ENCODE results near the gene KDM2B. TPM values are rescaled to one million over a fixed set of nuclear protein-coding genes. Genes with fewer than 3 reads are reported as not detected.

Gene KDM2B
- total RNA-seq, 2 experiments from 2014 or later, result 41.9 to 44.8 TPM

- no peak overlapping the region for H3K27ac Mint-ChIP-seq
- intact Hi-C loops (cut with micrococcal nuclease), result no loop called here
- H3K4me3 Mint-ChIP-seq, result no peak overlapping the region
- no peak for DNase-seq
- peaks cover 9% of the 10 kb centered on the region for H3K36me3 Mint-ChIP-seq
- CTCF ChIA-PET, result no interaction called here
- no peaks in the 10 kb centered on the region for H3K9me3 Mint-ChIP-seq
- POLR2A ChIA-PET, result no interaction called here
- no peaks in the 10 kb centered on the region for H3K27me3 Mint-ChIP-seq
- no peaks in the 10 kb centered on the region for H3K4me1 Mint-ChIP-seq (ENCODE audit: low read depth)
Observed at GRCh38 chr12:121507984-121508383, 72.8 kb downstream of the KDM2B start.

DNA sequence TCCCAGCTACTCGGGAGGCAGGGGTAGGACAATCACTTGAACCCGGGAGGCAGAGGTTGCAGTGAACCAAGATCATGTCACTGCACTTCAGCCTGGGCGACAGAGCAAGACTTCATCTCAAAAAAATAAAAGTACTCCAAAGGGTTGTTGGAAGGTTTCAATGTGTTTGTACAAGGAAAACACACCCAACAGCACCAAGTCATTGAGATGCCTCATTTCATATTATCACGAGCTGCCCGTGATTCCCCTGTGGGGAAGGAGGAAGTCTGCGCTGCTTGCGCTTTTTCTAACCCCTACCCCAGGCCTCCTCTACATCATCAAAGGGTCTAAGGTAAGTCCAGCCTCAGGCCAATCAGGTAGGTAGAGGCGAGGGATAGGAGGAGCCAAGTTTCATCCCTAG, 73.6 kb downstream of the KDM2B start:
- peaks cover 9% of the 10 kb centered on the region for H3K36me3 Mint-ChIP-seq
- H3K9me3 Mint-ChIP-seq, result no peaks in the 10 kb centered on the region
- H3K4me1 Mint-ChIP-seq (ENCODE audit: low read depth), result no peaks in the 10 kb centered on the region
- H3K4me3 Mint-ChIP-seq, result no peak overlapping the region
- ChIA-PET POLR2A (interaction anchor here (0.7 kb wide), 1 partner anchor 87 kb away, joined by 5 read pairs; no protein-coding TSS in a partner anchor), CTCF (interaction anchor here (1.0 kb wide), 1 partner anchor 13 kb away, joined by 5 read pairs; no protein-coding TSS in a partner anchor)
- H3K27ac Mint-ChIP-seq, result no peak overlapping the region
- DNase-seq, result no peak
- intact Hi-C loops (cut with micrococcal nuclease), result no loop called here
- no peaks in the 10 kb centered on the region for H3K27me3 Mint-ChIP-seq

DNA sequence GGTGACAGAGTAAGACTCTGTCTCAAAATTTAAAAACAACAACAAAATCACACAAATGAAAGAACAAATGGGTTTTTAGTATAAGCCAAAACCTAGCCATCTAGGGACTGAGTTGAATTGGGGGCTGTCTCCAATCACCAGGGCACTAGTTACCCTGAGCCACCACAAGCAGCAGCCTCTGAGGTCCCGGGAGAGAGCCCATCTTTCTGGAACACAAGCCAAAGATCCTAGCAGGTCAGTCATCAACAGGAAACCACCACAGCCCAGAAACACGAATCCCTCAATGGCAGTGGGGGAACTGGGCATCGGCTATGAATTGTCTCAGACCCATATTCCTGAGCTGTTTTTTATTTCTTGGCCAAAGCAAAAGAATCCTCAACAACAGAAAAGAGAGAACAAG, 75.3 kb downstream of the KDM2B start:
- intact Hi-C loops (cut with micrococcal nuclease), result no loop called here
- CTCF ChIA-PET, result interaction anchor here (0.6 kb wide), 1 partner anchor 10 kb away, joined by 6 read pairs; no protein-coding TSS in a partner anchor
- peaks cover 9% of the 10 kb centered on the region for H3K36me3 Mint-ChIP-seq
- POLR2A ChIA-PET, result interaction anchor here (0.6 kb wide), 1 partner anchor 263 kb away, joined by 4 read pairs; no protein-coding TSS in a partner anchor
- H3K27me3 Mint-ChIP-seq, result no peaks in the 10 kb centered on the region
- DNase-seq, result no peak
- no peak overlapping the region for H3K27ac Mint-ChIP-seq
- no peaks in the 10 kb centered on the region for H3K4me1 Mint-ChIP-seq (ENCODE audit: low read depth)
- H3K9me3 Mint-ChIP-seq, result no peaks in the 10 kb centered on the region
- H3K4me3 Mint-ChIP-seq, result no peak overlapping the region

GRCh38 chr12:121504505-121504904, 76.3 kb downstream of the KDM2B start:
- Mint-ChIP-seq H3K4me3 (no peak overlapping the region), H3K36me3 (peaks cover 5% of the 10 kb centered on the region), H3K27me3 (no peaks in the 10 kb centered on the region), H3K27ac (no peak overlapping the region), H3K9me3 (no peaks in the 10 kb centered on the region), H3K4me1 (ENCODE audit: low read depth) (peaks cover 4% of the 10 kb centered on the region)
- no peak for DNase-seq
- intact Hi-C loops (cut with micrococcal nuclease), result loop anchor here (5.0 kb wide), 1 partner anchor 33 kb away; no protein-coding TSS in a partner anchor
- ChIA-PET CTCF (interaction anchor here (0.8 to 2.0 kb wide), 2 partner anchors 10 to 25 kb away, joined by 3 to 5 read pairs; no protein-coding TSS in a partner anchor), POLR2A (interaction anchor here (0.7 kb wide), 1 partner anchor 25 kb away, joined by 5 read pairs; no protein-coding TSS in a partner anchor)

DNA sequence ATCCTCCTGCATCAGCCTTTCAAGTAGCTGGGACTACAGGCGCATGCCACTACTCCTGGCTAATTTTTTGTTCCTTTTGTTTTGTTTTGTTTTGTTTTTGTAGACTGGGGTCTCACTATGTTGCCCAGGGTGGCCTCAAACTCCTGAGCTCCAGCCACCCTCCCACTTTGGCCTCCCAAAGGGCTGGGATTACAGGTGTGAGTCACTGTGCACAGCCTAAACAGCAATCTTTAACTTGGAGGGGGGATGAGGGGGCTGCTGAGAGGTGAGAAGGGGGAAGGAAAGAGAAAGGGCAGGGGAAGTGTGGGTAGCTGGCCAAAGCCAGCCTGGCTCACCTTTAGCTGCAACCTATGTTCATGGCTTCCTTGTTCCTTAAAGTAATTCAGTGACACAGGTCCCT, 77.4 kb downstream of the KDM2B start:
- H3K36me3 Mint-ChIP-seq, result peaks cover 4% of the 10 kb centered on the region
- POLR2A ChIA-PET, result no interaction called here
- H3K27ac Mint-ChIP-seq, result no peak overlapping the region
- H3K4me3 Mint-ChIP-seq, result no peak overlapping the region
- intact Hi-C loops (cut with micrococcal nuclease), result loop anchor here (5.0 kb wide), 1 partner anchor 34 kb away; no protein-coding TSS in a partner anchor
- CTCF ChIA-PET, result interaction anchor here (1.0 to 5.5 kb wide), 4 partner anchors 24 to 167 kb away, joined by 3 to 38 read pairs (median 4); partner anchors contain the start of gene MORN3
- no peak for DNase-seq
- peaks cover 4% of the 10 kb centered on the region for H3K4me1 Mint-ChIP-seq (ENCODE audit: low read depth)
- H3K27me3 Mint-ChIP-seq, result no peaks in the 10 kb centered on the region
- no peaks in the 10 kb centered on the region for H3K9me3 Mint-ChIP-seq

- CTCF ChIA-PET, result interaction anchor here (0.9 to 5.5 kb wide), 6 partner anchors 9 to 292 kb away, joined by 3 to 38 read pairs (median 4); partner anchors contain the start of gene MORN3
- POLR2A ChIA-PET, result no interaction called here
- peaks cover 5% of the 10 kb centered on the region for H3K4me1 Mint-ChIP-seq (ENCODE audit: low read depth)
- DNase-seq, result no peak
- peaks cover 1% of the 10 kb centered on the region for H3K36me3 Mint-ChIP-seq
- H3K27ac Mint-ChIP-seq, result no peak overlapping the region
- intact Hi-C loops (cut with micrococcal nuclease), result loop anchor here (2.0 to 5.0 kb wide), 2 partner anchors 35 to 179 kb away; no protein-coding TSS in a partner anchor
- no peak overlapping the region for H3K4me3 Mint-ChIP-seq
- H3K9me3 Mint-ChIP-seq, result no peaks in the 10 kb centered on the region
- no peaks in the 10 kb centered on the region for H3K27me3 Mint-ChIP-seq
Observed at GRCh38 chr12:121501946-121502345, 78.9 kb downstream of the KDM2B start.

GRCh38 chr12:121499929-121500793, 80.7 kb downstream of the KDM2B start:
- peak; percentile 79 for DNase-seq
- intact Hi-C loops (cut with micrococcal nuclease), result loop anchor here (1.0 to 5.0 kb wide), 3 partner anchors 37 to 181 kb away; no protein-coding TSS in a partner anchor
- Mint-ChIP-seq H3K27ac (no peak overlapping the region), H3K4me3 (no peak overlapping the region), H3K27me3 (no peaks in the 10 kb centered on the region), H3K9me3 (no peaks in the 10 kb centered on the region), H3K36me3 (peaks cover 2% of the 10 kb centered on the region), H3K4me1 (ENCODE audit: low read depth) (peaks cover 7% of the 10 kb centered on the region)
- ChIA-PET CTCF (interaction anchor here (0.6 to 5.5 kb wide), 26 partner anchors 8 to 193 kb away, joined by 3 to 38 read pairs (median 4); partner anchors contain the start of genes MORN3 and ORAI1), POLR2A (interaction anchor here (0.6 kb wide), 1 partner anchor 183 kb away, joined by 3 read pairs; no protein-coding TSS in a partner anchor)

DNA sequence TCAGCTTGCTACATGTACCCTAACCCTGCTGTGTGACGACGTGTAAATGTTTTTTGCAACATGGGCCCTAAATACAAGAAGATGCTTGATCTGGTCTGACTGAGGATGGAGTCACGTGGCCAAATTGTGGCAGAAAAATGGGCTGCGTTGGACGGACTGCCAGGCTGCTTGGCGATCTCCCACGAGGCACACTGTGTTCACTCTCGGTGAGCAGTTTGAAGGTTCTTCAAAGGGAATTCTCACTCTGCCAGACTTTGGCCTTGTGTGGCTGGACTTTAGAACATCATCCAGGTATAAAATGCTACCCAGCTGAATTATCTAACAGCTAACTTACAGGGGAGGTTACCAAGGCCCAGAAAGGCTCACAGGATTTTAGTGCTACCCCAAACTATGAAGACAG, 85.1 kb downstream of the KDM2B start:
- H3K4me1 Mint-ChIP-seq (ENCODE audit: low read depth), result peaks cover 7% of the 10 kb centered on the region
- ChIA-PET POLR2A (no interaction called here), CTCF (interaction anchor here (0.6 to 4.6 kb wide), 12 partner anchors 10 to 198 kb away, joined by 3 to 25 read pairs (median 4); partner anchors contain the start of gene MORN3)
- H3K27ac Mint-ChIP-seq, result no peak overlapping the region
- H3K9me3 Mint-ChIP-seq, result no peaks in the 10 kb centered on the region
- H3K4me3 Mint-ChIP-seq, result no peak overlapping the region
- intact Hi-C loops (cut with micrococcal nuclease), result no loop called here
- peaks cover 7% of the 10 kb centered on the region for H3K36me3 Mint-ChIP-seq
- DNase-seq, result no peak
- H3K27me3 Mint-ChIP-seq, result no peaks in the 10 kb centered on the region

GRCh38 chr12:121494093-121494787, 86.6 kb downstream of the KDM2B start:
- H3K36me3 Mint-ChIP-seq, result peaks cover 7% of the 10 kb centered on the region
- no peak overlapping the region for H3K4me3 Mint-ChIP-seq
- ChIA-PET CTCF (interaction anchor here (0.7 to 4.6 kb wide), 29 partner anchors 10 to 221 kb away, joined by 3 to 25 read pairs (median 4); partner anchors contain the start of genes MORN3, ORAI1 and TMEM120B), POLR2A (interaction anchor here (1.2 kb wide), 1 partner anchor 133 kb away, joined by 3 read pairs; no protein-coding TSS in a partner anchor)
- no peaks in the 10 kb centered on the region for H3K9me3 Mint-ChIP-seq
- H3K4me1 Mint-ChIP-seq (ENCODE audit: low read depth), result peaks cover 3% of the 10 kb centered on the region
- intact Hi-C loops (cut with micrococcal nuclease), result no loop called here
- no peak overlapping the region for H3K27ac Mint-ChIP-seq
- H3K27me3 Mint-ChIP-seq, result no peaks in the 10 kb centered on the region
- peak; percentile 72 for DNase-seq

- intact Hi-C loops (cut with micrococcal nuclease), result no loop called here
- Mint-ChIP-seq H3K36me3 (peaks cover 5% of the 10 kb centered on the region), H3K4me3 (no peak overlapping the region), H3K9me3 (no peaks in the 10 kb centered on the region), H3K4me1 (ENCODE audit: low read depth) (no peaks in the 10 kb centered on the region), H3K27me3 (no peaks in the 10 kb centered on the region), H3K27ac (no peak overlapping the region)
- CTCF ChIA-PET, result interaction anchor here (0.7 to 4.4 kb wide), 3 partner anchors 10 to 59 kb away, joined by 3 to 20 read pairs (median 7); no protein-coding TSS in a partner anchor
- POLR2A ChIA-PET, result no interaction called here
- DNase-seq, result no peak
Observed at GRCh38 chr12:121490401-121491281, 90.2 kb downstream of the KDM2B start.

DNA sequence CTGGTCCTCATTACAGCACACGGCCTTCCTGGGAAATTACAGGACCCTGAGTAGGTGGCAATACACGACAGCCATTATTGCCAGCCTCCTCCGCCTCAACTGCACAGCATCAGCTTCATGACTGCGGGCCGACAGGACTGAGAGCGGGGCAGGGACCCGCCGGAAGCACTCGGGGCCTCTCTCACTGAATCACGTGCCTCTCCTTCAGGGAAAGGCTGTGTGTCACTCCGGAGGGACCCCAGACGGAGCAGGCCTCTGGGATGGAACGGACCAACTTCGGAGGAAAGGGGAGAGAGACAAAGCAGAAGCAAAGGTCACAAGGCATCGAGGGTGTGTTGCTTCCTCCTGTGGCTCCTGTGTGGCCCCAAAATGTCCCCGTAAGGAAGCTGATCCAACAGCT, 90.9 kb downstream of the KDM2B start:
- Mint-ChIP-seq H3K9me3 (no peaks in the 10 kb centered on the region), H3K27me3 (no peaks in the 10 kb centered on the region), H3K27ac (no peak overlapping the region), H3K4me3 (no peak overlapping the region), H3K36me3 (peaks cover 5% of the 10 kb centered on the region), H3K4me1 (ENCODE audit: low read depth) (no peaks in the 10 kb centered on the region)
- DNase-seq, result no peak
- intact Hi-C loops (cut with micrococcal nuclease), result no loop called here
- POLR2A ChIA-PET, result no interaction called here
- CTCF ChIA-PET, result interaction anchor here (1.5 to 4.4 kb wide), 3 partner anchors 10 to 11 kb away, joined by 7 to 20 read pairs (median 14); no protein-coding TSS in a partner anchor
